GM20431 (cell line): ENCODE results near the gene GRIN3A.

ENCODE experiments used
- in situ Hi-C: fragments of 300-500 bp; cut with MseI, MboI; formaldehyde crosslinking; loops from one replicate; pipeline ENCODE4 v1.15.0; 2020; ENCODE audit warnings: low sequenced_read_pairs; ENCODE audit not compliant: unreplicated experiment

Gene GRIN3A

DNA sequence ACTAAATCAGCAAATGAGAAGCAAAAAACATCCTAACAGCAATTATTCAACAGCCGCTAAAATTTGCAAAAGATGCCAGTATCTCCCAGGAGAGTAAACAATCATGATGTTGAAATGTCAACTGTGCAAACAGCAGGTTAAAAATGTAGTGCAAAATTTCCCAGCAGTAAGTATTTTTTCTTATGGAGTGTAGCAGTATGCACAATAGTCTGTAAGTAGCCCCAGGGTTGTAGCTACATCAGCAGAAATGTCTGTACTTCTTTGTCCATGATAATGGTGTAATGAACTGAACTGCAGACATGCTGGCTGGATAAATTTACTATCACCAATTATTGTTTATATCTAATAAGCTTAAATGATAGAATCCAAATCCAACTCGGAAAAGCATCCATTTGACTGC lies 31.4 kb downstream of the GRIN3A start:
- in situ Hi-C loops: no loop called here

- in situ Hi-C loops: no loop called here
These were observed 32.1 kb downstream of the GRIN3A start for GRCh38 chr9:101706261-101706798.

GRCh38 chr9:101705135-101705661 lies 33.2 kb downstream of the GRIN3A start:
- in situ Hi-C loops: no loop called here

DNA sequence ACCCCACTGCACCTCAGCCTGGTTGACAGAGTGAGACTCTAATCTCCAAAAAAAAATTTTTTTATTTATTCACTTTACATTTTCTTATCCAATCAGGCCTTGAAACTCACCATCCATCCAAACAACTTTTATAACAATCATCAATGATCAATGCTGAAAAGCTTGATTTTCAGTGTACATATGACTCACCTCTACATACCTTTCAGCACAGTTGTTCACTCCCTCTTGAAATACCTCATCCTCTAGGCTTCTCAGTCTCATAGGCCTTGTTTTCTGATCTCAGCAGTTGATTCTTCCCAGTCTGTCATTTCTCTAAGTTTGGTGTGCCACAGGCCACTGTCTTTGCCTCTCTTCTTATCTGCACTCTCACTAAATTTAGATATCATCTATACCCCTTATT lies 36.2 kb downstream of the GRIN3A start:
- in situ Hi-C loops: no loop called here

DNA sequence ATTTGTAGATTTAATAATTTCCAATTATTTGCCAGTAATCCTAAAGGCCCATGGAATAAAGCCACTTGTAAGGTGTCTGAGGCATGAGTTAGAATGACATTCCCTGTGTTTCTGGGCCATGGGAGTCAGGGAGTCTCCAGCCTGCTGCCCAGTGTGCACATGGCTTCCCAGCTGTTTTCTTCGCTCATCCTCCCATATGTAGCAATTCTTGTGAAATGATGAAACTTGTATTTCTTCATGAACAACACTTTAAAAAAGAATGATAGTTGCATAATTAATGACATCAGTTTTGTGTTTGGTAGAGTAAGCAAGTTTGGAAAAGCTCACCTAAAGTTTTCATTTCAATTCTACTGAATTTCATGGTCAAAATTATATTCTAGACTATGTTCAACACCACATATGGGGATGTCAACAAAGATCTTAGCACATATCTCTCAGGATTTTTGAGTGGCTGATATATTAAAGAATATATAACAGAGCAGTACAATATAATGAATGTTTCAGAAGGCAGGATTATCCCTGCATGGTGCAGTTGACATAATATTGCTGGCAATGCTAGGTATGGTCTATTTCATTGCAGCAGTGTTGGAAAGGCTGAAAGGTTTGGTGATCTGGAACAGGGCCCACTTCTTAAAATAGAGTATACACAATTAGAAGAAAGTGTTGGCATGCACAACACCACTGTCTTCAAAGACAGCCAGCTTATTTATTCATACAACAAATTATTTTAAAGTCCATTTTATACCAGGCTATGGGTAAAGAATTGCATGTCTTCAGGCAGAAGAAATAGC lies 44.7 kb downstream of the GRIN3A start:
- in situ Hi-C loops: no loop called here

GRCh38 chr9:101691657-101692056 lies 46.8 kb downstream of the GRIN3A start:
- in situ Hi-C loops: no loop called here

DNA sequence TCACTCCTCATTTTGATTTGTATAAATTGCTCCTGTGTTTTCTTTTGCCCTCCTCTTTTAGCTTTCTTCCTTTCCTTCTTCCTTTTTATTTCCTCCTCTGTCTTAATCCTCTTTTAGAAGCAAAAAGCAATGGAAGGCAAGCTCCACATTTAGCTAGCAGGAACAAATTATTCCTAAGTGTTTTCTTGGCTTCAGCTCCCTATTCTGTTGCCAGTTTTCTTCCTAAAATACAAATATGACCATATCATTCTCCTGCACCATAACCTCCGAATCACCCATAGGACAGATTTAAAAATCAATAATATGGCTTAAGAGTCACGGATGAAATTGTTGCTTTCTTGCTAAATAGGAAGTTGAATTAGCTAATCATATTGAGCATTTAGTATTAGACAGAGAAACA lies 49.4 kb downstream of the GRIN3A start:
- in situ Hi-C loops: no loop called here

DNA sequence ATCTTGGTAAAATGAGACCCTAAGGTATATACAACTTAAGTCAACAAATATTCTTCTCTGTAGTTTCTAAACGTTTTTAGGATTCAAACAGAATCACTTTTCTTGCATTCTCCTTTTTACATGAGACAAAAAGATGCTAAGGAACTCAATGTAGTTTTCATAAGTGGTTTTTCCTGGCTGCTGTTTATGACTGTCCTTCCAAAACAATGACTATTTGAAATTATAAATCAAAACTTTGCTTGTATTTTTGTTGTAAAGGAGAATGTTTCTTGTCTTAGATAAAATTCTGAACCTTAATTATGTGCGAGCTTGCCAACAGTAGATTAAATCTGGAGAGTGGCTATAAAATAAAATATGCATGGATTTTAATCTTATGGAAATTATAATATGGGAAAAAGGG lies 53.8 kb downstream of the GRIN3A start:
- in situ Hi-C loops: no loop called here

DNA sequence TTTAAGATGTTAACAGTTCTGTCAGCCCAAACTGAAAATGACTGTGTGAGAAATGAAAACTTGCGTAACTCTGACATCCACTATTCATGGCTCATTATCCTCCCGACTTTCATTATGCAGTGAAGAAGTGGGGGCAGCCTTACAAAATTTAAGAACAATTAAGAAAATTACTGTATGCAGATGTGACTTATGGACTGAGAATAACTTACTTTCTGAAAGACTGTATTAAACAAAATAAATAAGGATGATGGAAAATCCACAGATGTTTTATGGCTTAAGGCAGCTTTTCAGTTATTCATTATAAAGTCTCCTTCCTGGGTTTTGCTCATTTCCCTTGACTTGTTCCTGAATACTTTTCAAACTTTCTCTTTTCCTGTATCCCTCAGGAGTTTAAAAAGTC lies 55.2 kb downstream of the GRIN3A start:
- in situ Hi-C loops: no loop called here

DNA sequence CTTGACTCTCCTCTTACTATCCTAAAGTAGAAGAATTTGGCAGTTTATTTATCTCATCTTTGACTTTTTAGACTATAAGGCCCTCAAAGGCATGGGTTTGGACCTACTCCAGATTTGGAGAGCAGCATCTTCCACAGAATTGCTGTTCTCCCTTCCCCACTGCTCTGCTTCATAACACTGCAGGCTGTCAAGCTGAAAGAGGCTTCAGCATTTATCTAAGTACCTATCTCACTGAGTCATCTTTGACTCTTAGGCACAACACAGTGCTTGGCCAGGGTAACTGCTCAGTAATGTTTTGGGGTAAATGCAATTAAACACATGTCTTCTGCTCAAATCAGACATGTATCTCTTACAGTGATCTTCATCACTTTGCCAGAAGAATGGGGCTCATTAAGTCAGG lies 60.6 kb downstream of the GRIN3A start:
- in situ Hi-C loops: no loop called here

DNA sequence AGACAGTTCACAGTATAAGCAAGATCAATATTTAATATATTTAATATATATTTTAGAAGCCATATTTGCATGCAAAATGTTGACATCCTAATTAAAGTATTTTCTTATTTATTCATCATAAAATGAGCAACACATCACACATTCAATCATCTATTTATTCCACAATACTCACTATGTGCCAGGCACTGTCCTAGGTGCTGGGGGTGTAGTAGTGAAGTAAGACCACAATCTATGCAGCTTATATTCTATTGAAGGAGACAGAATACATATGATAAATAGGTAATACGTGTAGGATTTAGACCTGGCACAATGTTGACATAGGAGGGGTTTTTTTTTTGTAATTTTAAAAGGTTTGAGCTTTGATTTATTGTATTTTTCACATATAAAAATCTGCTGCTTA lies 63.1 kb downstream of the GRIN3A start:
- in situ Hi-C loops: no loop called here

GRCh38 chr9:101674165-101674564 lies 64.3 kb downstream of the GRIN3A start:
- in situ Hi-C loops: no loop called here

- in situ Hi-C loops: no loop called here
These were observed 64.8 kb downstream of the GRIN3A start for GRCh38 chr9:101673642-101674041.

DNA sequence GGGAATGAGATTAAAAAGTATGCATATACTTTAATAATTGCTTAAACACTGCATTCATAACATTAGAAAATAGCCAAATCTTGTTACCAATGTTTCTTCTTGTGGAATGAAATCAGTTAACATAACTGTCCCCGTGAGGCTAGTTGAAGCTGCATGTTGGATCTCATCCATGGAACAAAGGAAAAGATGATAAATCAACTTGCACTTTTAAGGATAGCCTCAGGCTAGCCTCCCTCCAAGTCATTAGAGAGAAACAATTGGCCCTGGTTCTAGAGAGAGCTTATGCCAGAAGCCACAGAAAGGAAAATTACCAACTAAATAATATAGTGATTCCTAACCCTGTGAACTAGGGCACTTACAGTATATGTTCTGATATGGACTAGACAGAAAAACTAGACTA lies 66.9 kb downstream of the GRIN3A start:
- in situ Hi-C loops: no loop called here

GRCh38 chr9:101668421-101668820 lies 70.0 kb downstream of the GRIN3A start:
- in situ Hi-C loops: no loop called here

- in situ Hi-C loops: no loop called here
These were observed 74.0 kb downstream of the GRIN3A start for GRCh38 chr9:101664453-101664852.

GRCh38 chr9:101652601-101653175 lies 85.8 kb downstream of the GRIN3A start:
- in situ Hi-C loops: no loop called here

GRCh38 chr9:101650142-101650541 lies 88.3 kb downstream of the GRIN3A start:
- in situ Hi-C loops: no loop called here

DNA sequence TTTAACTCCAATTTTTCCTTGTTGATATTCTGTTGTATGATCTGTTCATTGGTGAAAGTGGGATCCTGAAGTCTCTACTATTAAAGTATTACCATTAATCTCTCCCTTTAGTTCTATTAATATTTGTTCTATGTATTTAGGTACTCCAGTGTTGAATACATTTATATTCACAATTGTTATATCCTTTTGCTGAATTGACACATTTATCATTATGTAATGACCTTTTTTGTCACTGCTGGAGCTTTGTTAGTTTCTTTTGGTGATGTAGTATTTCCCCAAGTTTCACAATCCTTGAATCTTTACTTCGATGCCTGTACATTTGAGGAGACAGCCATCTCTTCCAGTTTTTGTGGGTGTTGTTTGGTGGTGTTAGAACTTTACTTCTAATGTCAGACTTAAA lies 90.0 kb downstream of the GRIN3A start:
- in situ Hi-C loops: no loop called here

DNA sequence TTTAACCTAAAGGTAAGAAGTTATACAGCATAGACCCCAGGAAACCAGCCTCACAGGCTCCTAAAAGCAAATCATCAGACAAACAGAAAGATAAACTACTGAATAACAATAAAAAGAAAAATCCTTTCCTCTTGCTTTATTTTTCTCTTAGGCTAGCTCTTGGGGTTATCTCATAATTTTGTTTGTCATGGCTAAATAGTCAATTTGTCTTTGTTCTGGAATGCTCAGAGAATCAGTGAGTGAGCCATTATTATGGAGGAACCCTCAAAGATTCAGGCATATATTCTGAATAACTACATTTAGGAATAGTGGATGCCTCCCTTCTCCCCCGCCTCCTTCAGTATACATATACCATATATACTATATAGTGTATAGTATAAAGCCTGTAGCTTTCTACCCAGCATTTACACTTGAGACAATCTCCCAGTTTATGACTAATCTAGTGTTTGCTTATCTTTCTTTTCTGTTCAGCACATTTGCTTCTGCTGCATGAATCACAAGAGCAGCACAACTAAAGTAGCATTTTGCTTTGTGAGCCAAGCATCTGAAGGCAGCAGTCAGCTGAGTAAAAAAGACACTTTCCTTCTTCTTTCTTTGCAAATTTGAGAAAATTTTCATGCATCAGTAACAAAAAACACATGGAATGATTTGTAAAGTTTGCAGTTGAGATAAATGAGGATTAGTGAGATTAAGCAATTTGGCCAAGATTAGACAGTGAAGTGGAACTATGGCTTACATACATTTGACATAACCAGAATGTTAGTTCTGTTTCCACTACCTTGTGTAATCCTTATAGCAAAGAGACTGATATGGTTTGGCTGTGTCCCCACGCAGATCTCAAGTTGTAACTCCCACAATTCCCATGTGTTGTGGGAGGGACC lies 98.4 kb downstream of the GRIN3A start:
- in situ Hi-C loops: no loop called here

DNA sequence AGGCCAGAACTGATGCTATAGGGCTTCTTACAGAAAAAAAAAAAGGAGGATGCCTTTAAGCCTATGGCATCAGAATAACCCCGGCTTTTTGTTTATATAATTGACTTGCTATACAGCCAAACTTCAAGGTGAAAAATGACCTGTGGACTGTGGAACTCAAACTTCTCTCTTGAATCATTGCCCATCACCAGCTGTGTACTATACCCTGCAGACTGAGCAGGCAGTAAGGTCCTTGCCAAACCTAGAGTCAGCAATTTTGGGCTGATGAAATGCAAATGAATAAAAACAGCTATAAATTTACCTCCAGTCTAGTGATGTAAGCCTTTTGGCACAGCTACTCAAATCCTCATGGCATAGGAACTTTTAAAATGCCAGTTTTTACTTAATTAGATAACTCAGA lies 99.1 kb downstream of the GRIN3A start:
- in situ Hi-C loops: no loop called here
